ENCODE data around the gene SPEG.
A peak's percentile ranks its signal among the peaks of the same experiment; 100 is the strongest.

SPEG gene

DNA sequence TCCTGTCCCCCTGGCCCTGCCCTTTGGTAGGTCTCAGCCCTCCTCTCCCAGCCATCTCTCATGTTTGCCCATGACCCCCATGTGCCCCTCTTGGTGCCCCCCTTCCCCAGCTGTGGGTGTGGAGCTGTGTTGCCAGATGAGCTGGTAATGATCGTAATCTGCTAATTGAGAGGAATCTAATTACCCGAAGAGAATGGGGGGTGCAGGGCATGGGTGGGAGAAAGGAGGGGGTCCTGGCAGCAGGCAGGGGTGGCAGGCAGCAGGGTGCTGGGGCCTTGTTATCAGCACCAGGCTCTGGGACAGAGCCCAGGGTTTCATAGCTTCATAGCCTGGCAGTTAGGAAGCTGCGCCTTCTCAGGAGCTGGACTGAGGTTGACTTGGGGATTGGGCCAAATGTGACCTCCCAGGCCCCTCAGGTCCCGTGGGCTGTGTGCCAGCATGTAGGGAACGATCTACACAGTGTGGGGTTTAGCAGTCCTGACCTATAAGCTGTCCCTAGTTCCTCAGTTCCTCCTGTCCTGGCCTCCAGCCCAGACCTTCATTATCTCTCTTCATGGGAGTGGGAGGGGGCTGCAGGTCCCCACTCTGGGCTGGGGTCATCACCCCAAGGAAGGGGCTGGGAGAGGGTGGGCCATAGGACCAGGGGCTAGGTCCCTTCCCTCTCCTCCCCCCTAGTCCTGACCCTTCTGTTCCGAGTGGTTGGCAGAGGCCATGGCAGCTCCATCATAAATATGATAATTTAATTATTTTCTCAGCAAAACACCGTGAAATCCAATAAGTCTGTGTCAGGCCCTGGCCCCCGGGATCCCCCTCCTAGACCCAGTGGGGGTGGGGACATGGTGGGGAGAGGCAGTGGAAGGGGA, 73.2 kb downstream of the SPEG start:
- TF ChIP-seq, protein P1, sequence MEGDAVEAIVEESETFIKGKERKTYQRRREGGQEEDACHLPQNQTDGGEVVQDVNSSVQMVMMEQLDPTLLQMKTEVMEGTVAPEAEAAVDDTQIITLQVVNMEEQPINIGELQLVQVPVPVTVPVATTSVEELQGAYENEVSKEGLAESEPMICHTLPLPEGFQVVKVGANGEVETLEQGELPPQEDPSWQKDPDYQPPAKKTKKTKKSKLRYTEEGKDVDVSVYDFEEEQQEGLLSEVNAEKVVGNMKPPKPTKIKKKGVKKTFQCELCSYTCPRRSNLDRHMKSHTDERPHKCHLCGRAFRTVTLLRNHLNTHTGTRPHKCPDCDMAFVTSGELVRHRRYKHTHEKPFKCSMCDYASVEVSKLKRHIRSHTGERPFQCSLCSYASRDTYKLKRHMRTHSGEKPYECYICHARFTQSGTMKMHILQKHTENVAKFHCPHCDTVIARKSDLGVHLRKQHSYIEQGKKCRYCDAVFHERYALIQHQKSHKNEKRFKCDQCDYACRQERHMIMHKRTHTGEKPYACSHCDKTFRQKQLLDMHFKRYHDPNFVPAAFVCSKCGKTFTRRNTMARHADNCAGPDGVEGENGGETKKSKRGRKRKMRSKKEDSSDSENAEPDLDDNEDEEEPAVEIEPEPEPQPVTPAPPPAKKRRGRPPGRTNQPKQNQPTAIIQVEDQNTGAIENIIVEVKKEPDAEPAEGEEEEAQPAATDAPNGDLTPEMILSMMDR (conservative IDR thresholded peaks at IDR 0.05) = no peak
- no peak overlapping the region for H3K27ac ChIP-seq

DNA sequence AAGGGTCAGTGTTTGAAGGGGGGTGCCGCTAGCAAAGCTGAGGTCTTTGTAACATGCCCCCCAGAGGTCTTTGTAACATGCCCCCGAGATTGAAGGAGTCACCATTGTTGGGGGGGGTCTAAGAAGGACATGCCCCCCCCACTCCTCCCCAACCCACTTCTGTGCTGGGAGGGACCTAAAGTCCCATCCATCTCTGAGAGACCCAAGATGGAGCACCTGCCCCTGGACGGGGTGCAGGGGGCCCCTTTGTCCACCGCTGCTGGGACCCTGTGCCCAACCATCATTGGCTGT, 73.7 kb downstream of the SPEG start:
- TF ChIP-seq, protein P1 (conservative IDR thresholded peaks at IDR 0.05) = no peak
- no peak overlapping the region for H3K27ac ChIP-seq

DNA sequence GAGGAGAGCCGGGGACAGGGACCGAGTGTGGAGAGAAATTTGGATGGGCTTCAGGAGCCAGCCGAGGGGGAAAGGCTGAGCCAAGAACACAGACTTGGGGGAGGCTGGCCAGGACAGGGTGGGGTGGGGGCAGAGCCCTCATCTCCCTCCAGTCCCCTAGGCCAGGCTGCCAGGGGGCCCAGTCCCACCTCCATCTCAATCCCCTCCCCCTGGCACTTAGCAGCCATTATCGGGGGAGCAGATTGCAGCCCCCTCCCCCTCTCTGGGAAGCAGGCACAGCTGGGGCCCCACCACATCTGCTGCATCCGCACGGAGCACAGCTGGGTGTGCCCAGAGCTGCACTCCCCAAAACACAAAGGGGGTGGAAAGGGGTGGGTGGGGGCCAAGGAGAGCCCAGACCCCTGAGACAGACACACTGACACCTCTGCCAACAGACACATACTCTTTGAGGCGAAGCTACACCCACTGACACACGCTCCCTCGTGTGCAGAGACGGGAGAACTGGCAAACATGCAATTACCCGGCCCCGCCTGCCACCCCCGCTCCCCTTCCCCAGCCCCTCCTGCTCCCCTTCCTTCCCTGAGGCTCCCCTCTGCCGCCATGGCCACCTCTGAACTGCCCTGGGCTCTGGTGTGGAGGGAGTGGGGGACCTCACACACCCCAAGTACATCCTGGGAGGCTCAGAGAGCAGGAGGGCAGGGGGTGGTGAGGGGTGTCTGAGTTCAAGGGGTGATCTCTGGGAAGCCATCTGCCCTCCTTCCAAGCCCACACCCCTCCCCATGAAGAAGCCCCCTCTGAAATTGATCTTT, 74.5 kb downstream of the SPEG start:
- no peak overlapping the region for H3K27ac ChIP-seq
- TF ChIP-seq, protein P1 (conservative IDR thresholded peaks at IDR 0.05) = no peak

DNA sequence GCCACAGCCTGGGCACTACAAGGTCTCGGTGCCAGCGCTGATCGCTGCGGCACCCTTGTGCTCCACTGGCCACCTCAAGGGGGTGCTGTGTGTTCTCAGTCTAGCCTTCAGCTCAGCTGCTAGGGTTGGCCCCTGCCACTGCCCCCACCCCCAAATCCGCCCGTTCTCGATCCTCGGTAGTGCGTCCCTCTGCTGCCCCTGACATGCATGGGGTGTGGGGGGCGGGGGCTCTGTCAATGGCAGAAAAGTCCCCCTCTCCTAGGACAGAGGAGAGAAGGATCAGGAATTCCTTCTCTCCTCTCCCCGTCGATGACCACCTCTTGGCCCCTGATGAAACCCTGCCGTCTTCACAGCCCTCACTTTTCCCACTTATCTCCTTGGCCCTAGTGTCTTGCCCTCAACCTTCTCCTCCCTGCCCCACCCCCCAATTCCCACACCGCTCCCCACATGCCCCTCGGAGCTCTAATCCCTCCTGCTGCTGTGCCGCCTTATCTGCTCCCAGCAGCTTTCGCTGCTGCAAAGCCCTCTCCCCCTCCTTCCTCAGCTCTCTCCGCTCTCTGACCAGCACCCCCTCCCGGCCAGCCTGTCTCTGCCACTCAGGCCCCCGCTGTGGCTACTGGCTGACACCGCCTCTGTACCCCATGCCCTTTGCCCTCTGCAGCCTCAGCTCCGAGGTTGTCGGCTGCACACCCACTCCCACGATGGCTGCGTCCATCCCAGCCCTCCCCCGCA, 75.3 kb downstream of the SPEG start:
- TF ChIP-seq, protein P1 (conservative IDR thresholded peaks at IDR 0.05) = peak; percentile 83
- no peak overlapping the region for H3K27ac ChIP-seq

DNA sequence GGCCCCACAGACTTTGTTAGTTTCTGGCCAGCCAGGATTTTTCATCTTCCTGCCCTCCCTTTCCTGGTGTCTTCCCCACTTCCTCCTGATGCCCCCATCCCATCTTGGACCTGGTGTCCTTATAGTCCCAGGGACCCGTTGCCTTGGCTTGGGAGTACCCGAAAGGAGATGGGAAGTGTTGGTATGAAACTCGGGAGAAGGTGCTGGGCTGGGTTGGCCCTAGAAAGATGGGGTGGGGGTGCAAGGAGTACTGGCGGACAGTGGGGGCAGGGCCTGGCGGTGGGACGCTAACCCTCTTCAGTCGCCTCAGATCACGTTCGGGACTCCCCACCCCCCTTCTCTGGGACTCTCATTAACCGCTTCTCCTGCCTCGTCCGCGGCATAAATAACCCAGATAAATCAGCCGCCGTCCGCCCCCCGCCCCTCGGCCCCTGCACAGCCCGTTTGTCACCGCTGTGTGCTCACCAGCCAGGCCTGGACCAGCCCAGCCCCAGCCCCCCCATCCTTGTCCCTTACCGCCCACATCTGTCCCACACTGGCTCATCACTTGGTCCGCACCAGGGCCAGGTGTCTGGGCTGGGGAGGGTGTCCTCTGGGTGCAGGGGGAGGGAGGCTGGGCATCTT, 76.0 kb downstream of the SPEG start:
- H3K27ac ChIP-seq = no peak overlapping the region
- TF ChIP-seq, protein P1 (conservative IDR thresholded peaks at IDR 0.05) = no peak

DNA sequence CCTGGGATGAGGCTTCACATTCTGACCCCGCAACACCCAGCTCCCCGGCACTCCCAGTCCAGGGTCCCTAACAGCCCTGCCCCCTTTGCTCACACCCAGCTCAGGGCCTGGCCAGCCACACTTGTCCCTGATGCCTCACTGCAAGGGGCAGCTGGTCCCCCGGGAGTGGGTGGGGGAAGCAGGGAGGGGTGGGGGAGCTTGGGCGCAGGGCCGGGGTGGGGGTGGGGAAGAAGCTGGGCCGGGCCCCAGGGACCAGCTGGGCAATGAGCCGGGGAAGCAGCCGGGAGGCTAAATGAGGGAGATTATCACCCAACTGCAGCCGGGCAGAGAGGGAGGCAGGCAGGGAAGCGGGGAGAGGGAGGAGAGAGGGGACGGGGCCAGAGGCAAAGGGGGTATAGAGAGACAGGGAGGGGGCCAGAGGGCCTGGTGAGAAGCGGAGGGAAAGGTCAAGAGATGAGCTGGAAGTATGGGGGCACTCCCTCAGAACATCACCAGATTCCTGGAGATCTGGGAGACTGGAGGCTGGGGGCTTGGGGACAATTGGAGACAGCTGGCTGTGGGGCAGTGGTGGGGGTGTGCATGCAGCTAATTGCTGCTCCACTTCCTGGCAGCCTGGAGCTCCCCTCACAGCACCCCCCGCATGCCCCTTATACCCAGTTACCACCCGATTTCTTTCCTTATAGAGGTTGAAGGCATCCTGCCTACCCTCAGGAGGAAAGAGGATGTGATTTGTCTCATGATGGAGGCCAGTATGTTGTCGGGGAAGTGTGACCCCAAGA, 77.1 kb downstream of the SPEG start:
- H3K27ac ChIP-seq = no peak overlapping the region
- TF ChIP-seq, protein P1 (conservative IDR thresholded peaks at IDR 0.05) = no peak

All from VCaP (cell line).